Measurements from ENCODE around the gene VPS35.

VPS35 gene

DNA sequence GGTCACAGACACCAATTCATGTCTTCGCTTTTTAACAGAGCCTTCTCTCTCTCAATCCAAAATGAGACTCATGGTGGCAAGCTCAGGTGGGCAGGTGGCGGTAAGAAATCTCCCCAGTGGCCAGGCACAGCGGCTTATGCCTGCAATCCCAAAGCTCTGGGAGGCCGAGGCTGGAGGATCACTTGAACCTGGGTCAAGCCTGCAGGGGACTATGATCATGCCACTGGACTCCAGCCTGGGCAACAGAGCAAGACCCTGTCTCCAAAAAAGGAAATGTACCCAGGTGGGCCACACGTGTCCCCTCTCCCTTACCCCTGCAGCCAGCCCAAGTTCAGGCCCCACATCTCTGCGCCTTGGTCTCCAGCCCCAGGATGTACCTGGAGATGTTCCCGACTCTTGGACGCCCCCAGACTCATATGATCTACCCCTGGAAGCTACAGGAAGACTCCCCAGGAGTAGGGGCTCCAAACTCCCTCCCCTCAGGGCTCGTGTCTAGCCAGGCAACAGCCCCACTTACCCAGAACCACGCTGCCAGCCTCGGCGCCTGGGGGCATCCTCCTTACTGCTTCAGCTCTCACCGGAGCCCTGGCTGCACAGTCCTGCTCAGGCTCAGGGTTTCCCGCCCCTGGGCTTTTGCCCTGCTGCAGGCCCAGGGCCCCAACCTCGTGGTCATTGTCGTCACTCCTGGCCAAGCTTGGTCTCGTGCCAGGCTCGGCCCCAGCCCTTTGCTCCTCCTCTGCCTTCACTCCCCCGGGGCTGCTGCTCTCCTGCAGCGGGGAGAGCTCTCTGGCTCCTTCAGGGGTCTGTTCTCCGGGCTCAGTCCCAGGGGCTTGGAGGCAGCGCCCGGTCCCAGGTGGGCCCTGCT lies 42.9 kb upstream of the VPS35 start:
- Histone ChIP-seq H3K4me1 (ENCODE audit: control insufficient read depth, insufficient read depth, low read length) (no peaks in the 10 kb centered on the region), H3K27ac (ENCODE audit: extremely low read depth, low read depth, low read length) (no peak overlapping the region), H3K36me3 (ENCODE audit: control insufficient read depth in 2 of 2, insufficient read depth in 1 of 2, low read length in 2 of 2) (no peaks in the 10 kb centered on the region), H3K4me3 (ENCODE audit: low read depth, low read length) (no peak overlapping the region), H3K9me3 (ENCODE audit: control insufficient read depth, insufficient read depth, low read depth, low read length) (no peaks in the 10 kb centered on the region)
- no peak for TF ChIP-seq ZNF48 (tag by site-specific recombination; IDR thresholded peaks at IDR 0.05)
- TF ChIP-seq ZFHX2 (tag by site-specific recombination; conservative IDR thresholded peaks at IDR 0.05), result no peak
- TF ChIP-seq ZNF555 (tag by site-specific recombination; conservative IDR thresholded peaks at IDR 0.05), result no peak
- TF ChIP-seq ZIC2 (tag by site-specific recombination; IDR thresholded peaks at IDR 0.05), result no peak
- TF ChIP-seq MYNN (tag by site-specific recombination; IDR thresholded peaks at IDR 0.05; ENCODE audit: borderline replicate concordance), result no peak
- no peak for TF ChIP-seq RBAK (tag by site-specific recombination; IDR thresholded peaks at IDR 0.05)
- no peak for TF ChIP-seq ZBTB48 (tag by site-specific recombination; IDR thresholded peaks at IDR 0.05)
- no peak for TF ChIP-seq ZNF571 (tag by site-specific recombination; IDR thresholded peaks at IDR 0.05)
- no peak for TF ChIP-seq ZNF701 (tag by site-specific recombination; IDR thresholded peaks at IDR 0.05)
- no peak for TF ChIP-seq ZNF596 (tag by site-specific recombination; IDR thresholded peaks at IDR 0.05)
- TF ChIP-seq SP2 (tag by site-specific recombination; IDR thresholded peaks at IDR 0.05), result no peak
- no peak for TF ChIP-seq SP3 (tag by site-specific recombination; IDR thresholded peaks at IDR 0.05)
- no peak for TF ChIP-seq ZNF76 (tag by site-specific recombination; IDR thresholded peaks at IDR 0.05; ENCODE audit: borderline replicate concordance, low read depth)
- TF ChIP-seq, protein P1, sequence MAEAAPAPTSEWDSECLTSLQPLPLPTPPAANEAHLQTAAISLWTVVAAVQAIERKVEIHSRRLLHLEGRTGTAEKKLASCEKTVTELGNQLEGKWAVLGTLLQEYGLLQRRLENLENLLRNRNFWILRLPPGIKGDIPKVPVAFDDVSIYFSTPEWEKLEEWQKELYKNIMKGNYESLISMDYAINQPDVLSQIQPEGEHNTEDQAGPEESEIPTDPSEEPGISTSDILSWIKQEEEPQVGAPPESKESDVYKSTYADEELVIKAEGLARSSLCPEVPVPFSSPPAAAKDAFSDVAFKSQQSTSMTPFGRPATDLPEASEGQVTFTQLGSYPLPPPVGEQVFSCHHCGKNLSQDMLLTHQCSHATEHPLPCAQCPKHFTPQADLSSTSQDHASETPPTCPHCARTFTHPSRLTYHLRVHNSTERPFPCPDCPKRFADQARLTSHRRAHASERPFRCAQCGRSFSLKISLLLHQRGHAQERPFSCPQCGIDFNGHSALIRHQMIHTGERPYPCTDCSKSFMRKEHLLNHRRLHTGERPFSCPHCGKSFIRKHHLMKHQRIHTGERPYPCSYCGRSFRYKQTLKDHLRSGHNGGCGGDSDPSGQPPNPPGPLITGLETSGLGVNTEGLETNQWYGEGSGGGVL (tag by site-specific recombination; IDR thresholded peaks at IDR 0.05), result no peak
- TF ChIP-seq ZNF133 (tag by site-specific recombination; IDR thresholded peaks at IDR 0.05), result no peak
- POLR2A ChIA-PET, result no interaction called here
- CTCF ChIA-PET, result no interaction called here

DNA sequence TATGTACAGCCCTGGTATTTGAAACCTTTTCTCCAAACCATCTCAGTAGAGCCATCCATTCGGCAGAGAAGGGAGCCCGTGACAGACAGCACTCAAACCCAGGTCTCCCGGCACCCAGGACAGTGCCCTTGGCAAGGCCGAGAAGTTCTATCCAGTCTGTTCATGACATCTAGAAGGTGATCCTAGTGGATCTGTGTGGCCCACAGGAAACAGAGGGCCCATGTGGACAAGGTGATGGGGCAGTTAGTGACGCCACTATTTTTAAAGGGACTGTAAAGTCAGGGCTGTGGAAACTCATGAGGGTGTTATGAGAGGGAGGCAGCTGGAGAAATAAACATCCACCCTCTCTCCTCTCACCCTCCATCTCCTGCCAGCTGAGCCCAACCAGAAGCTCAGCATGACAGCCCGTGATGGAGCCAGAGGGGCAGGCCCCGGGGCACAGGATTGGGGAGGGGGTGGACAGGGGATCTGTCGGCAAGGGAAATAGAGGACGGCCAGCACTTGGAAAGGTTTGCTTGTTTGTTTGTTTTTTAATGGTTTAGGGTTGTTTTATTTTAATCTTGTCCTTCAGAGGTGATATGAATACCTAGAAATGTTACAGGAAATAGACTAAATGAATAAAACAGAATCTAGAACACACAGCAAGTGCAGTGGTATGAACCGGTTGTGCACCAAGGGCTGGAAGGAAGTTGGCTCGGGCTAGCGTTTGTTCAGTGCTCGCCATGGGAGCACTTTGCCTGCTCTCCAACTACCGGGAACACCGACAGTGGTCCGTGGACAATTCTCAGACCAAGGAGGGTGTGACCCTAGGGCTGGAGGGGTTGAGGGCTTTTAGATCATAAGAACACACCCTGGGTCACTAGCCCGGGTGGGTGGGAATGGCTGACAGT lies 42.1 kb upstream of the VPS35 start:
- TF ChIP-seq, protein P2, sequence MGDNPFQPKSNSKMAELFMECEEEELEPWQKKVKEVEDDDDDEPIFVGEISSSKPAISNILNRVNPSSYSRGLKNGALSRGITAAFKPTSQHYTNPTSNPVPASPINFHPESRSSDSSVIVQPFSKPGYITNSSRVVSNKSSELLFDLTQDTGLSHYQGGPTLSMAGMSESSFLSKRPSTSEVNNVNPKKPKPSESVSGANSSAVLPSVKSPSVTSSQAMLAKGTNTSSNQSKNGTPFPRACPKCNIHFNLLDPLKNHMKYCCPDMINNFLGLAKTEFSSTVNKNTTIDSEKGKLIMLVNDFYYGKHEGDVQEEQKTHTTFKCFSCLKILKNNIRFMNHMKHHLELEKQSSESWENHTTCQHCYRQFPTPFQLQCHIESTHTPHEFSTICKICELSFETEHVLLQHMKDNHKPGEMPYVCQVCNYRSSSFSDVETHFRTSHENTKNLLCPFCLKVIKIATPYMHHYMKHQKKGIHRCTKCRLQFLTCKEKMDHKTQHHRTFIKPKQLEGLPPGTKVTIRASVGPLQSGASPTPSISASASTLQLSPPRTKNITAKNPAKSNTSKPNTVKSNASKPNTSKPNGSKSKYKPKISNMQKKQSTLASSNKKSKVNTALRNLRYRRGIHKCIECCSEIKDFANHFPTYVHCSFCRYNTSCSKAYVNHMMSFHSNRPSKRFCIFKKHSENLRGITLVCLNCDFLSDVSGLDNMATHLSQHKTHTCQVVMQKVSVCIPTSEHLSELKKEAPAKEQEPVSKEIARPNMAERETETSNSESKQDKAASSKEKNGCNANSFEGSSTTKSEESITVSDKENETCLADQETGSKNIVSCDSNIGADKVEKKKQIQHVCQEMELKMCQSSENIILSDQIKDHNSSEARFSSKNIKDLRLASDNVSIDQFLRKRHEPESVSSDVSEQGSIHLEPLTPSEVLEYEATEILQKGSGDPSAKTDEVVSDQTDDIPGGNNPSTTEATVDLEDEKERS (tag by site-specific recombination; IDR thresholded peaks at IDR 0.05), result no peak
- TF ChIP-seq, protein P3, sequence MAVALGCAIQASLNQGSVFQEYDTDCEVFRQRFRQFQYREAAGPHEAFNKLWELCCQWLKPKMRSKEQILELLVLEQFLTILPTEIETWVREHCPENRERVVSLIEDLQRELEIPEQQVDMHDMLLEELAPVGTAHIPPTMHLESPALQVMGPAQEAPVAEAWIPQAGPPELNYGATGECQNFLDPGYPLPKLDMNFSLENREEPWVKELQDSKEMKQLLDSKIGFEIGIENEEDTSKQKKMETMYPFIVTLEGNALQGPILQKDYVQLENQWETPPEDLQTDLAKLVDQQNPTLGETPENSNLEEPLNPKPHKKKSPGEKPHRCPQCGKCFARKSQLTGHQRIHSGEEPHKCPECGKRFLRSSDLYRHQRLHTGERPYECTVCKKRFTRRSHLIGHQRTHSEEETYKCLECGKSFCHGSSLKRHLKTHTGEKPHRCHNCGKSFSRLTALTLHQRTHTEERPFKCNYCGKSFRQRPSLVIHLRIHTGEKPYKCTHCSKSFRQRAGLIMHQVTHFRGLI (tag by site-specific recombination; IDR thresholded peaks at IDR 0.05), result peak; percentile 85
- no peak for TF ChIP-seq ZNF658 (tag by site-specific recombination; IDR thresholded peaks at IDR 0.05)
- TF ChIP-seq, protein P4, sequence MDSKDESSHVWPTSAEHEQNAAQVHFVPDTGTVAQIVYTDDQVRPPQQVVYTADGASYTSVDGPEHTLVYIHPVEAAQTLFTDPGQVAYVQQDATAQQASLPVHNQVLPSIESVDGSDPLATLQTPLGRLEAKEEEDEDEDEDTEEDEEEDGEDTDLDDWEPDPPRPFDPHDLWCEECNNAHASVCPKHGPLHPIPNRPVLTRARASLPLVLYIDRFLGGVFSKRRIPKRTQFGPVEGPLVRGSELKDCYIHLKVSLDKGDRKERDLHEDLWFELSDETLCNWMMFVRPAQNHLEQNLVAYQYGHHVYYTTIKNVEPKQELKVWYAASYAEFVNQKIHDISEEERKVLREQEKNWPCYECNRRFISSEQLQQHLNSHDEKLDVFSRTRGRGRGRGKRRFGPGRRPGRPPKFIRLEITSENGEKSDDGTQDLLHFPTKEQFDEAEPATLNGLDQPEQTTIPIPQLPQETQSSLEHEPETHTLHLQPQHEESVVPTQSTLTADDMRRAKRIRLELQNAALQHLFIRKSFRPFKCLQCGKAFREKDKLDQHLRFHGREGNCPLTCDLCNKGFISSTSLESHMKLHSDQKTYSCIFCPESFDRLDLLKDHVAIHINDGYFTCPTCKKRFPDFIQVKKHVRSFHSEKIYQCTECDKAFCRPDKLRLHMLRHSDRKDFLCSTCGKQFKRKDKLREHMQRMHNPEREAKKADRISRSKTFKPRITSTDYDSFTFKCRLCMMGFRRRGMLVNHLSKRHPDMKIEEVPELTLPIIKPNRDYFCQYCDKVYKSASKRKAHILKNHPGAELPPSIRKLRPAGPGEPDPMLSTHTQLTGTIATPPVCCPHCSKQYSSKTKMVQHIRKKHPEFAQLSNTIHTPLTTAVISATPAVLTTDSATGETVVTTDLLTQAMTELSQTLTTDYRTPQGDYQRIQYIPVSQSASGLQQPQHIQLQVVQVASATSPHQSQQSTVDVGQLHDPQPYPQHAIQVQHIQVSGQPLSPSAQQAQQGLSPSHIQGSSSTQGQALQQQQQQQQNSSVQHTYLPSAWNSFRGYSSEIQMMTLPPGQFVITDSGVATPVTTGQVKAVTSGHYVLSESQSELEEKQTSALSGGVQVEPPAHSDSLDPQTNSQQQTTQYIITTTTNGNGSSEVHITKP (tag by site-specific recombination; IDR thresholded peaks at IDR 0.05), result 0 out of 2 replicates have a peak, but pooled peaks have one; percentile 28

More for the DNA sequence above, 42.1 kb upstream of the VPS35 start:
- POLR2A ChIA-PET, result no interaction called here
- CTCF ChIA-PET, result interaction anchor here (0.7 kb wide), 1 partner anchor 764 kb away, joined by 4 read pairs; no protein-coding TSS in a partner anchor
- no peaks in the 10 kb centered on the region for H3K36me3 ChIP-seq (ENCODE audit: control insufficient read depth in 2 of 2, insufficient read depth in 1 of 2, low read length in 2 of 2)
- H3K4me3 ChIP-seq (ENCODE audit: low read depth, low read length), result no peak overlapping the region
- no peaks in the 10 kb centered on the region for H3K4me1 ChIP-seq (ENCODE audit: control insufficient read depth, insufficient read depth, low read length)
- H3K9me3 ChIP-seq (ENCODE audit: control insufficient read depth, insufficient read depth, low read depth, low read length), result no peaks in the 10 kb centered on the region
- no peak overlapping the region for H3K27ac ChIP-seq (ENCODE audit: extremely low read depth, low read depth, low read length)
